Effector memory CD8-positive, alpha-beta T cell (primary cell): Measurements from ENCODE around the gene TTLL4.

Experiments
- ATAC-seq: fragments of 150-1000 bp; cut with Tn5 transposase; replicated peaks from 2 replicates; pipeline ENCODE4 v1.10.0; 2021; ENCODE audit warnings: mild to moderate bottlenecking, moderate library complexity
- DNase-seq, 3 experiments: peaks; one replicate each; pipeline ENCODE4 v3.0.0; 2021
- H3K27ac Mint-ChIP-seq, 2 donors: one replicate each; pipeline ENCODE4 v1.8.0; 2022; ENCODE audit warnings: mild to moderate bottlenecking in 2 of 2, mixed read lengths in 2 of 2, moderate library complexity in 2 of 2
- H3K27me3 Mint-ChIP-seq, 2 donors: one replicate each; pipeline ENCODE4 v1.8.0; 2022; ENCODE audit warnings: mixed read lengths in 2 of 2
- H3K36me3 Mint-ChIP-seq: one replicate; pipeline ENCODE4 v1.8.0; 2022; ENCODE audit warnings: mild to moderate bottlenecking, moderate library complexity, mixed read lengths; ENCODE audit not compliant: insufficient read depth
- H3K4me1 Mint-ChIP-seq, 2 donors: one replicate each; pipeline ENCODE4 v1.8.0; 2022; ENCODE audit warnings: low read depth in 2 of 2, mixed read lengths in 2 of 2
- H3K4me3 Mint-ChIP-seq, 2 donors: one replicate each; pipeline ENCODE4 v1.8.0; 2022; ENCODE audit warnings: mild to moderate bottlenecking in 2 of 2, mixed read lengths in 2 of 2, moderate library complexity in 2 of 2
- H3K9me3 Mint-ChIP-seq, 2 donors: one replicate each; pipeline ENCODE4 v1.8.0; 2022; ENCODE audit warnings: mixed read lengths in 2 of 2

TTLL4 gene

DNA sequence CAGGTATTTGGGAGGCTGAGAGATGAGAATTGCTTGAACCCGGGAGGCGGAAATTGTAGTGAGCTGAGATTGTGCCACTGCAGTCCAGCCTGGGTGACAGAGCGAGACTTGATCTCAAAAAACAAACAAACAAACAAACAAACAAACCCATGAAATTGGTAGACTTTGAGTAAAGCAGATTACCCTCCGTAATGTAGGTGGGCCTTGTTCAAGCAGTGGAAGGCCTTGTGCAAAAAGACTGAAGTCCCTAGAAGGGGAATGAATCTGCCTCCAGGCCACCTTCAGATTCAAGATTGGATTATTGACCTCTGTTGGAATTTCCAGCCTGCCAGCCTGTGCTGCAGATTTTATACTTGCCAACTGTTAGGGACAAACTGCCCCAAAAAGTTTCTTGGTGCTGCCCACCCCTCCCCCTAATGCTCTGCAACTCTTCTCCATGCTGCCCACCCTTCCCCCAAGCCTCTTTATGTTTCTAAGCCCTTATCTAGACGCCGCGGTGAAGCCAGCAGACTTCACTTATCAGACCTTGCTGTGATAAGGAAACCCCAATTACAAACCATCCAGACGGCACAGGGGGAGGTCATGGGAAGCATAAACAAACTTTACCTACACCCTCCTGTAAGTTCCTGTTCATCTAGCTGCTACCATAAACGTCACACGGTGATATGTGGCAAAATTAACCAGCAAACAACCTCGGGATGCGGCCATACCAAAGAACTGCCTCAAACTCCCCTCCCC, 88.3 kb downstream of the TTLL4 start:
- no peak for DNase-seq
- Mint-ChIP-seq H3K36me3 (no peaks in the 10 kb centered on the region), H3K27me3 (peaks cover 26 to 49% of the 10 kb centered on the region in 2 donors), H3K4me1 (peaks cover 0 to 11% of the 10 kb centered on the region in 2 donors), H3K9me3 (no peaks in the 10 kb centered on the region), H3K27ac (no peak overlapping the region), H3K4me3 (no peak overlapping the region)
- no peak for ATAC-seq

DNA sequence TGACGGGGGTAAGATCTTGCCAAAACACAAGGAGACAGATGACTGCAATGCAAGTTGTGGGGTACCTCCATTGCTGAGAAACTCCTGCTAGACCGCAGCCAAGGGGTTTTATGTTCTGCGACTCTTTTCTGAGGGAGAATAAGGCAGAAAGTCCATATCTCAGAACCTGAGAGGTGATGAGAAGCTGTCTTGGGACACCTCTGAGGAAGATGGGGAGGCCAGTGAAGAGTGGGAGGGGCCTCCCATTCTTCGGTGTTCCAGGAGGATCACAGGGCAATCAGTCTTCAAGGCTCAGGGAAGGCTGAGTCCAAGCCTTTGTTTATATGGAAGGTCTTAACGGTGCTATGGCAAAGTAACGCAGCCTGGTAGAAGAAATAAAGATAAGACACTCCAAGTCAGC, 89.4 kb downstream of the TTLL4 start:
- peaks cover 24 to 43% of the 10 kb centered on the region in 2 donors for H3K27me3 Mint-ChIP-seq
- H3K9me3 Mint-ChIP-seq = peaks cover 0 to 3% of the 10 kb centered on the region in 2 donors
- DNase-seq (no peak), ATAC-seq (no peak)
- no peaks in the 10 kb centered on the region for H3K36me3 Mint-ChIP-seq
- H3K27ac Mint-ChIP-seq = no peak overlapping the region
- no peak overlapping the region for H3K4me3 Mint-ChIP-seq
- H3K4me1 Mint-ChIP-seq = peaks cover 0 to 11% of the 10 kb centered on the region in 2 donors

DNA sequence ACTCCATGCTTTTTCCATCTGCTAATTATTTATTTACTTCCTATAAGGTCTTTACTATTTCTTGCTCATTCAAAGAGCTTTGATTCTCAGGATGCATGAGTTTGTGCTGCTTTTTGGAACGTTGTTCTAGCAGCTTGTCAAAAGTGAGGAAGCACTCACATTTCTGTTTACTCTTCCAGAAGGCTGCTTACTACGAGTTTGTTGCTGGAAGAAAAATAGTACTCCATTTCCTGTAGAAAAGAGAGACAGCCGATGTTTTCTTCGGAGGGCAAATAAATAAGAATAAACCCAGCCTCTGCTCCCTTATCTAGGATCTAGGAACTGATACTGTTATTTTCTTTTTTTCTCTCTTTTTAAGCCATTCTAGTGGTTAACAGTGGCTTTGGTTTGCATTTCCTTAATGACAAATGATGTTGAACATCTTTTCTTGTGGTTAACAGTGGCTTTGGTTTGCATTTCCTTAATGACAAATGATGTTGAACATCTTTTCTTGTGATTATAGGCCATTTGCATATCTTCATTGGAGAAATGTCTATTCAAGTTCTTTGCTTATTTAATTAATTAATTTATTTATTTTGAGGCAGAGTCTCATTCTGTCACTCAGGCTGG, 91.9 kb downstream of the TTLL4 start:
- ATAC-seq = peak; percentile 82
- peaks cover 20 to 41% of the 10 kb centered on the region in 2 donors for H3K27me3 Mint-ChIP-seq
- H3K36me3 Mint-ChIP-seq = no peaks in the 10 kb centered on the region
- peak overlapping the region in 1 of 2 donors; percentile 31 for H3K4me3 Mint-ChIP-seq
- H3K27ac Mint-ChIP-seq = no peak overlapping the region
- peaks cover 0 to 11% of the 10 kb centered on the region in 2 donors for H3K4me1 Mint-ChIP-seq
- DNase-seq = no peak
- peaks cover 0 to 8% of the 10 kb centered on the region in 2 donors for H3K9me3 Mint-ChIP-seq

GRCh38 chr2:218804817-218805216, 94.2 kb downstream of the TTLL4 start:
- Mint-ChIP-seq H3K9me3 (peaks cover 0 to 8% of the 10 kb centered on the region in 2 donors), H3K27ac (no peak overlapping the region), H3K27me3 (peaks cover 25 to 38% of the 10 kb centered on the region in 2 donors), H3K36me3 (no peaks in the 10 kb centered on the region), H3K4me3 (no peak overlapping the region), H3K4me1 (peaks cover 0 to 6% of the 10 kb centered on the region in 2 donors)
- DNase-seq = no peak
- no peak for ATAC-seq
